Measurements from ENCODE around the gene DNAJC3.
"Not testable (repeated sequence)": the region's sequence is repeated elsewhere in the genome, so short reads cannot be mapped to it uniquely, and the experiment has no call there.

The DNAJC3 gene

DNA sequence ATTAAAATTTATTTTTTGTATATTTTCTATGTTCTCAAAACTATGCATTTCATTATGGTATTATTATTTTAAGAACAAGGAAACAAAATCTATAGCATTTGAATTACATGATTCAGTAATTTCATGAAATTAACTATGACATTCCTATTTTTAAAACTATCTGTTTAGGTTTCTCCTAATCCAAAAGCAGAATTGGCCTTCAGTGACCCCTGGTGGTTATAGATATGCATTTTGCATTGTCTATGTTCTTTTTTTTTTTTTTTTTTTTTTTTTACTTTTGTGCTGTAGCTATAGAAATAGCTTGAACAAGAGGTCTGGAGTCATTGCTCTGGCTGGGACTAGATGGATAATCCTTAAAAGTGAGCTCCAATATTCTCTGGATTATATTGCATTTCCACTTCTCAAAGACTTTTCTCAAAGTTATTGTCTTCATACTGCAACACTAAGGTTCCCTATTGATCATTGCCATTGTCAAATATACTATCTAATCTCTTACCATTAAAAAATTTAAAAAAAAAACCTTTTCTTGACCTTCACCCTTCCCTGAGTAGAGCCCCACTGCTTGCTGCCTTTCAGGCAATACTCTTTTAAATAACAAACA lies 15.9 kb upstream of the DNAJC3 start:
- TF ChIP-seq CTCF (conservative IDR thresholded peaks at IDR 0.05; ENCODE audit: low read length) (peak; percentile 62), EZH2phosphoT487 (IDR thresholded peaks at IDR 0.05; ENCODE audit: borderline replicate concordance) (no peak)
- no peaks in the 10 kb centered on the region for H3K79me2 ChIP-seq (ENCODE audit: insufficient read depth, low read length)
- H3K4me1 ChIP-seq (ENCODE audit: insufficient read depth, low read length, poor library complexity, severe bottlenecking) = no peaks in the 10 kb centered on the region
- no peaks in the 10 kb centered on the region for H3K36me3 ChIP-seq (ENCODE audit: insufficient read depth, low read length)
- H3K9me3 ChIP-seq (ENCODE audit: insufficient read depth, low read depth, low read length) = no peaks in the 10 kb centered on the region
- H3K27me3 ChIP-seq (ENCODE audit: insufficient read depth, low read length, poor library complexity, severe bottlenecking) = no peaks in the 10 kb centered on the region
- H2AFZ ChIP-seq (ENCODE audit: low read length) = no peak overlapping the region
- no peaks in the 10 kb centered on the region for H4K20me1 ChIP-seq (ENCODE audit: insufficient read depth, low read length, poor library complexity, severe bottlenecking)
- H3K4me3 ChIP-seq (ENCODE audit: low read length, poor library complexity, severe bottlenecking) = no peak overlapping the region
- H3K4me2 ChIP-seq (ENCODE audit: low read depth, low read length, poor library complexity, severe bottlenecking) = no peak overlapping the region
- no peaks in the 10 kb centered on the region for H3F3A ChIP-seq (ENCODE audit: low read depth)
- no peak overlapping the region for H3K9ac ChIP-seq (ENCODE audit: low read depth, low read length, poor library complexity, severe bottlenecking)
- H3K9me2 ChIP-seq (replicated peaks; ENCODE audit: low read depth, low read length) = no peaks in the 10 kb centered on the region

- H3K9me3 ChIP-seq (ENCODE audit: insufficient read depth, low read depth, low read length); H3K4me1 ChIP-seq (ENCODE audit: insufficient read depth, low read length, poor library complexity, severe bottlenecking); H4K20me1 ChIP-seq (ENCODE audit: insufficient read depth, low read length, poor library complexity, severe bottlenecking); H3K27me3 ChIP-seq (ENCODE audit: insufficient read depth, low read length, poor library complexity, severe bottlenecking); H3K9ac ChIP-seq (ENCODE audit: low read depth, low read length, poor library complexity, severe bottlenecking); H3K36me3 ChIP-seq (ENCODE audit: insufficient read depth, low read length); H3K4me3 ChIP-seq (ENCODE audit: low read length, poor library complexity, severe bottlenecking); H3F3A ChIP-seq (ENCODE audit: low read depth); H2AFZ ChIP-seq (ENCODE audit: low read length); H3K4me2 ChIP-seq (ENCODE audit: low read depth, low read length, poor library complexity, severe bottlenecking); H3K9me2 ChIP-seq (replicated peaks; ENCODE audit: low read depth, low read length); H3K79me2 ChIP-seq (ENCODE audit: insufficient read depth, low read length): not testable (repeated sequence)
Measured at GRCh38 chr13:95667235-95667634, 9.7 kb upstream of the DNAJC3 start.

DNA sequence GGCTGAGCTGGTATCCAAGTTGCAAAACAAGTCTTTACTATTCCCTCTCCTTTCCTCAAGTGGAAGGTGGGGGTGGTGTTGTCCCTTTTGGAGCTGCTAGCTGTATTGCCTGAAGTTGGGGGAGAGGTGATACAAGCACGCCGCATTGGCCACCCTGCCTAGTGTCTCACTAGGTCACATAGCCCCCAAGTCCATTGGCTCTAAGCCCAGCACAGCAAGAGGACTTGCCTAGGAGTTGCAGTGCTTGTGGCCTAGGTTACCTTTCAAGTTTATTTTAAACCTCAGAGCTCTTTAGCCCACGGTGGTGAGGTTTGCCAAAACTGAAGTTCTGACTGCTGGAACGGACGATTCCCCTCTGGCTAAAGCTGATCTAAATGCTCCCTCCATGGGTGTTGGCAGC lies 5.3 kb upstream of the DNAJC3 start:
- H3K4me2 ChIP-seq (ENCODE audit: low read depth, low read length, poor library complexity, severe bottlenecking) = no peak overlapping the region
- H4K20me1 ChIP-seq (ENCODE audit: insufficient read depth, low read length, poor library complexity, severe bottlenecking) = peaks cover 3% of the 10 kb centered on the region
- H3K79me2 ChIP-seq (ENCODE audit: insufficient read depth, low read length) = peaks cover 19% of the 10 kb centered on the region
- H3K4me1 ChIP-seq (ENCODE audit: insufficient read depth, low read length, poor library complexity, severe bottlenecking) = peaks cover 18% of the 10 kb centered on the region
- no peak overlapping the region for H2AFZ ChIP-seq (ENCODE audit: low read length)
- no peaks in the 10 kb centered on the region for H3F3A ChIP-seq (ENCODE audit: low read depth)
- no peaks in the 10 kb centered on the region for H3K27me3 ChIP-seq (ENCODE audit: insufficient read depth, low read length, poor library complexity, severe bottlenecking)
- no peak overlapping the region for H3K4me3 ChIP-seq (ENCODE audit: low read length, poor library complexity, severe bottlenecking)
- no peak overlapping the region for H3K9ac ChIP-seq (ENCODE audit: low read depth, low read length, poor library complexity, severe bottlenecking)
- H3K9me2 ChIP-seq (replicated peaks; ENCODE audit: low read depth, low read length) = no peaks in the 10 kb centered on the region
- no peak for TF ChIP-seq CTCF (conservative IDR thresholded peaks at IDR 0.05; ENCODE audit: low read length)
- TF ChIP-seq EZH2phosphoT487 (IDR thresholded peaks at IDR 0.05; ENCODE audit: borderline replicate concordance) = no peak
- no peaks in the 10 kb centered on the region for H3K9me3 ChIP-seq (ENCODE audit: insufficient read depth, low read depth, low read length)
- H3K36me3 ChIP-seq (ENCODE audit: insufficient read depth, low read length) = no peaks in the 10 kb centered on the region

- H3K4me3 ChIP-seq (ENCODE audit: low read length, poor library complexity, severe bottlenecking) = peak overlapping the region; percentile 94
- H3K9me2 ChIP-seq (replicated peaks; ENCODE audit: low read depth, low read length) = no peaks in the 10 kb centered on the region
- peaks cover 44% of the 10 kb centered on the region for H4K20me1 ChIP-seq (ENCODE audit: insufficient read depth, low read length, poor library complexity, severe bottlenecking)
- peak overlapping the region; percentile 82 for H3K4me2 ChIP-seq (ENCODE audit: low read depth, low read length, poor library complexity, severe bottlenecking)
- H3F3A ChIP-seq (ENCODE audit: low read depth) = no peaks in the 10 kb centered on the region
- peaks cover 5% of the 10 kb centered on the region for H3K27me3 ChIP-seq (ENCODE audit: insufficient read depth, low read length, poor library complexity, severe bottlenecking)
- H3K9me3 ChIP-seq (ENCODE audit: insufficient read depth, low read depth, low read length) = no peaks in the 10 kb centered on the region
- no peaks in the 10 kb centered on the region for H3K36me3 ChIP-seq (ENCODE audit: insufficient read depth, low read length)
- peaks cover 61% of the 10 kb centered on the region for H3K79me2 ChIP-seq (ENCODE audit: insufficient read depth, low read length)
- peak overlapping the region; percentile 95 for H3K9ac ChIP-seq (ENCODE audit: low read depth, low read length, poor library complexity, severe bottlenecking)
- H2AFZ ChIP-seq (ENCODE audit: low read length) = peak overlapping the region; percentile 98
- peaks cover 51% of the 10 kb centered on the region for H3K4me1 ChIP-seq (ENCODE audit: insufficient read depth, low read length, poor library complexity, severe bottlenecking)
- no peak for TF ChIP-seq CTCF (conservative IDR thresholded peaks at IDR 0.05; ENCODE audit: low read length)
- no peak for TF ChIP-seq EZH2phosphoT487 (IDR thresholded peaks at IDR 0.05; ENCODE audit: borderline replicate concordance)
Measured at GRCh38 chr13:95676105-95676761, 706 bp upstream of the DNAJC3 start.
